HG03469 (cell line): ENCODE data around the gene CGB2.
"Not testable (repeated sequence)": the region's sequence is repeated elsewhere in the genome, so short reads cannot be mapped to it uniquely, and the experiment has no call there.

Experiments
- ATAC-seq: cut with Tn5 transposase; IDR thresholded peaks from one replicate; pipeline ENCODE4 v1.9.1; 2021; ENCODE audit warnings: mild to moderate bottlenecking, moderate library complexity, moderate number of reproducible peaks; ENCODE audit not compliant: unreplicated experiment

Gene CGB2

GRCh38 chr19:49030323-49030722 is 1.4 kb upstream of the CGB2 start:
- ATAC-seq, result not testable (repeated sequence)

- ATAC-seq, result not testable (repeated sequence)
These were observed 5.1 kb downstream of the CGB2 start, which contains the start of gene CGB1 for GRCh38 chr19:49036815-49037214. Gene CGB1, minus strand, starts transcription at chr19:49036895. Its CDS starts 184 bp downstream, at chr19:49036711.

- not testable (repeated sequence) for ATAC-seq
These were observed 6.4 kb downstream of the CGB2 start for GRCh38 chr19:49038111-49038510.

- ATAC-seq, result not testable (repeated sequence)
These were observed 7.0 kb downstream of the CGB2 start for GRCh38 chr19:49038557-49039276.

GRCh38 chr19:49039736-49040135 is 8.0 kb downstream of the CGB2 start:
- ATAC-seq, result not testable (repeated sequence)

GRCh38 chr19:49042177-49042576 is 10.5 kb downstream of the CGB2 start:
- no peak for ATAC-seq

- not testable (repeated sequence) for ATAC-seq
These were observed 11.0 kb downstream of the CGB2 start for GRCh38 chr19:49042666-49043065.

GRCh38 chr19:49043548-49043947 is 11.9 kb downstream of the CGB2 start, which contains the start of gene CGB5:
Gene CGB5, plus strand, starts transcription at chr19:49043848. Its CDS starts 362 bp downstream, at chr19:49044210.
- ATAC-seq, result not testable (repeated sequence)

- ATAC-seq, result not testable (repeated sequence)
These were observed 17.3 kb downstream of the CGB2 start, which contains the start of gene CGB8 for GRCh38 chr19:49049011-49049410. Gene CGB8, minus strand, starts transcription at chr19:49049111. Its CDS starts 372 bp downstream, at chr19:49048739.

- ATAC-seq, result not testable (repeated sequence)
These were observed 18.1 kb downstream of the CGB2 start for GRCh38 chr19:49049834-49050233.

GRCh38 chr19:49050376-49051033 is 18.8 kb downstream of the CGB2 start:
- not testable (repeated sequence) for ATAC-seq

- no peak for ATAC-seq
These were observed 24.6 kb downstream of the CGB2 start for GRCh38 chr19:49056101-49056901.

GRCh38 chr19:49056902-49057596 is 25.4 kb downstream of the CGB2 start:
- not testable (repeated sequence) for ATAC-seq

- no peak for ATAC-seq
These were observed 26.0 kb downstream of the CGB2 start, which contains the start of gene CGB7 for GRCh38 chr19:49057636-49058234. Gene CGB7, minus strand, starts transcription at chr19:49057749. Its CDS starts 2,374 bp downstream, at chr19:49055375.

GRCh38 chr19:49058562-49058961 is 26.9 kb downstream of the CGB2 start:
- no peak for ATAC-seq

GRCh38 chr19:49059053-49059452 is 27.4 kb downstream of the CGB2 start:
- ATAC-seq, result no peak

- ATAC-seq, result no peak
These were observed 29.3 kb downstream of the CGB2 start for GRCh38 chr19:49061000-49061399.

- no peak for ATAC-seq
These were observed 29.8 kb downstream of the CGB2 start for GRCh38 chr19:49061445-49061844.

- no peak for ATAC-seq
These were observed 32.4 kb downstream of the CGB2 start for GRCh38 chr19:49064029-49064629.
